Muscle of leg (tissue), 16 donors: ENCODE measurements around the gene OSBPL6. TPM values are rescaled to one million over a fixed set of nuclear protein-coding genes. Genes with fewer than 3 reads are reported as not detected.
"Not testable (repeated sequence)": the region's sequence is repeated elsewhere in the genome, so short reads cannot be mapped to it uniquely, and the experiment has no call there.

ENCODE experiments used
- DNase-seq: peaks from one replicate; pipeline ENCODE4 v3.0.0; 2013
- H3K27ac ChIP-seq: one replicate; pipeline ENCODE4 v1.5.1; 2013; ENCODE audit warnings: mild to moderate bottlenecking, low read length, control low read depth
- H3K27me3 ChIP-seq: one replicate; pipeline ENCODE4 v1.6.1; 2013; ENCODE audit warnings: low read length; ENCODE audit not compliant: control insufficient read depth, insufficient read depth
- H3K36me3 ChIP-seq: one replicate; pipeline ENCODE4 v1.6.1; 2013; ENCODE audit warnings: low read length; ENCODE audit not compliant: control insufficient read depth, insufficient read depth
- H3K4me1 ChIP-seq: one replicate; pipeline ENCODE4 v1.6.1; 2013; ENCODE audit warnings: low read length; ENCODE audit not compliant: control insufficient read depth, insufficient read depth
- H3K4me3 ChIP-seq: one replicate; pipeline ENCODE4 v1.5.1; 2013; ENCODE audit warnings: low read length, control low read depth
- H3K9me3 ChIP-seq: replicated peaks from 2 replicates; pipeline ENCODE4 v1.6.1; 2013; ENCODE audit warnings: low read depth, low read length; ENCODE audit not compliant: control insufficient read depth
- WGBS: methylation state at CpG from one replicate; pipeline ENCODE4 v1.1.5; 2013; ENCODE audit warnings: missing lambda C conversion rate; ENCODE audit not compliant: insufficient coverage; 5-methylcytosine and 5-hydroxymethylcytosine counted together
- long read RNA-seq, 11 donors: transcript quantifications; one replicate each; lab custom pipeline, GENCODE V29; 2026
- polyA plus RNA-seq, 8 donors: library from polyadenylated mRNA; unstranded; fragments of 120-200 nt; gene quantifications; one replicate each; pipeline versions ENCODE4 v1.2.1 to v1.2.3, GENCODE V29; 2013; ENCODE audit warnings: inconsistent platforms in 1 of 8, low replicate concordance in 1 of 8; ENCODE audit not compliant: insufficient read length in 8 of 8, insufficient read depth in 1 of 8
- total RNA-seq: library from RNA; stranded (reverse); fragments of 120-200 nt; gene quantifications from one replicate; pipeline ENCODE4 v1.2.4, GENCODE V29; 2013

Gene OSBPL6
- total RNA-seq (3.3 TPM), polyA plus RNA-seq (1 to 10 TPM; 5.0 to 9.5 (median 5.5) TPM)
- long read RNA-seq, donor 1: 0 reads
- long read RNA-seq, donor 2: 0 reads
- long read RNA-seq, donor 3: 0 reads
- long read RNA-seq, donor 4: 0 reads
- long read RNA-seq, donor 5: 0 reads
- long read RNA-seq, donor 6: 0 reads
- long read RNA-seq, donor 7: 0 reads
- long read RNA-seq, donor 8: 0 reads
- long read RNA-seq, donor 9: 0 reads
- long read RNA-seq, donor 10, partial matches to known transcripts: 0 of 1 reads
- long read RNA-seq, donor 10, other reads (novel, unspliced or antisense): 0 of 1 reads
- long read RNA-seq, donor 11: 0 reads

GRCh38 chr2:178193823-178194599 lies at the start of gene OSBPL6:
Gene OSBPL6, plus strand, starts transcription at chr2:178194512. Its CDS starts 111,673 bp downstream, at chr2:178306185.
- Histone ChIP-seq H3K27ac (peak within 1 kb of the TSS; percentile 75), H3K36me3 (no peaks in the 10 kb centered on the region), H3K4me3 (peak within 1 kb of the TSS; percentile 87), H3K27me3 (peaks cover 24% of the 10 kb centered on the region), H3K4me1 (peaks cover 6% of the 10 kb centered on the region), H3K9me3 (no peaks in the 10 kb centered on the region)
- WGBS: under 1% methylated on average over 82 of the region's 90 CpGs
- DNase-seq: peak; percentile 94

- WGBS: no CpG with 5 or more reads among the region's 3 CpGs
- no peaks in the 10 kb centered on the region for H3K9me3 ChIP-seq
- H3K4me3 ChIP-seq: no peak overlapping the region
- no peaks in the 10 kb centered on the region for H3K36me3 ChIP-seq
- DNase-seq: peak; percentile 65
- H3K27me3 ChIP-seq: no peaks in the 10 kb centered on the region
- no peaks in the 10 kb centered on the region for H3K4me1 ChIP-seq
- no peak overlapping the region for H3K27ac ChIP-seq
These were observed 42.3 kb upstream of the OSBPL6 start for GRCh38 chr2:178152033-178152432.

- Histone ChIP-seq H3K36me3 (no peaks in the 10 kb centered on the region), H3K27me3 (no peaks in the 10 kb centered on the region), H3K27ac (no peak overlapping the region), H3K9me3 (no peaks in the 10 kb centered on the region), H3K4me1 (no peaks in the 10 kb centered on the region), H3K4me3 (no peak overlapping the region)
- no CpG with 5 or more reads among the region's 4 CpGs for WGBS
- no peak for DNase-seq
These were observed 41.8 kb upstream of the OSBPL6 start for GRCh38 chr2:178152542-178152941.

GRCh38 chr2:178152977-178153376 lies 41.3 kb upstream of the OSBPL6 start:
- WGBS: no CpG with 5 or more reads among the region's 1 CpG
- Histone ChIP-seq H3K4me1 (no peaks in the 10 kb centered on the region), H3K36me3 (no peaks in the 10 kb centered on the region), H3K27ac (no peak overlapping the region), H3K27me3 (no peaks in the 10 kb centered on the region), H3K4me3 (no peak overlapping the region), H3K9me3 (no peaks in the 10 kb centered on the region)
- no peak for DNase-seq

DNA sequence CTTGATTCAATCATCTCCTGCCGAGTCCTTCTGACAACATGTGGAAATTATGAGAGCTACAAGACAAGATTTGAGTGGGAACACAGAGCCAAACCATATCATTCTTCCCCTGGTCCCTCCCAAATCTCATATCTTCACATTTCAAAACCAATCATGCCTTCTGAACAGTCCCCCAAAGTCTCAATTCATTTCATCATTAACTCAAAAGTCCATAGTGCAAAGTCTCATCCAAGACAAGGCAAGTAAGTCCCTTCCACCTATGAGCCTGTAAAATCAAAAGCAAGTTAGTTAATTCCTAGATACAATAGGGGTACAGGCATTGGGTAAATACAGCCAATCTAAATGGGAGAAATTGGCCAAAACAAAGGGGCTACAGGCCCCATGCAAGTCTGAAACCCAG lies 40.4 kb upstream of the OSBPL6 start:
- no CpG with 5 or more reads among the region's 1 CpG for WGBS
- not testable (repeated sequence) for H3K27me3 ChIP-seq, DNase-seq, H3K36me3 ChIP-seq, H3K4me1 ChIP-seq, H3K4me3 ChIP-seq, H3K27ac ChIP-seq, H3K9me3 ChIP-seq

GRCh38 chr2:178155524-178155923 lies 38.8 kb upstream of the OSBPL6 start:
- no peaks in the 10 kb centered on the region for H3K36me3 ChIP-seq
- no peak for DNase-seq
- no peak overlapping the region for H3K27ac ChIP-seq
- H3K27me3 ChIP-seq: no peaks in the 10 kb centered on the region
- no peaks in the 10 kb centered on the region for H3K4me1 ChIP-seq
- H3K4me3 ChIP-seq: no peak overlapping the region
- H3K9me3 ChIP-seq: no peaks in the 10 kb centered on the region
- no CpG with 5 or more reads among the region's 1 CpG for WGBS

GRCh38 chr2:178157574-178157973 lies 36.7 kb upstream of the OSBPL6 start:
- Histone ChIP-seq H3K27ac (no peak overlapping the region), H3K4me1 (no peaks in the 10 kb centered on the region), H3K36me3 (no peaks in the 10 kb centered on the region), H3K27me3 (no peaks in the 10 kb centered on the region), H3K4me3 (no peak overlapping the region), H3K9me3 (no peaks in the 10 kb centered on the region)
- WGBS: 67% methylated on average over 2 of the region's 5 CpGs
- no peak for DNase-seq

- DNase-seq: no peak
- Histone ChIP-seq H3K4me1 (no peaks in the 10 kb centered on the region), H3K36me3 (no peaks in the 10 kb centered on the region), H3K27ac (no peak overlapping the region), H3K4me3 (no peak overlapping the region), H3K27me3 (no peaks in the 10 kb centered on the region), H3K9me3 (no peaks in the 10 kb centered on the region)
- no CpG with 5 or more reads among the region's 1 CpG for WGBS
These were observed 34.3 kb upstream of the OSBPL6 start for GRCh38 chr2:178159966-178160365.

- Histone ChIP-seq H3K27me3 (no peaks in the 10 kb centered on the region), H3K36me3 (no peaks in the 10 kb centered on the region), H3K27ac (no peak overlapping the region), H3K4me3 (no peak overlapping the region), H3K4me1 (no peaks in the 10 kb centered on the region), H3K9me3 (no peaks in the 10 kb centered on the region)
- no CpG with 5 or more reads among the region's 1 CpG for WGBS
- DNase-seq: no peak
These were observed 33.7 kb upstream of the OSBPL6 start for GRCh38 chr2:178160601-178161000.

GRCh38 chr2:178163395-178163794 lies 30.9 kb upstream of the OSBPL6 start:
- Histone ChIP-seq H3K27ac (no peak overlapping the region), H3K4me3 (no peak overlapping the region), H3K4me1 (no peaks in the 10 kb centered on the region), H3K27me3 (no peaks in the 10 kb centered on the region), H3K36me3 (no peaks in the 10 kb centered on the region), H3K9me3 (no peaks in the 10 kb centered on the region)
- WGBS: 46% methylated on average over 2 of the region's 4 CpGs
- peak; percentile 47 for DNase-seq
